Keratinocyte (primary cell): Measurements from ENCODE around the gene HSPA8. TPM values are rescaled to one million over a fixed set of nuclear protein-coding genes. Genes with fewer than 3 reads are reported as not detected.

Source experiments
- DNase-seq: peaks from one replicate; pipeline ENCODE4 v3.0.0-alpha.2; 2011; ENCODE audit warnings: low read depth, missing footprints, low spot score
- FAIRE-seq: peaks from 2 replicates; lab custom pipeline; 2011; peaks lifted over from hg19 to GRCh38; lab: Jason Lieb, UNC
- H2AFZ ChIP-seq: 2 replicates; pipeline ENCODE4 v1.6.0; 2012; ENCODE audit warnings: low read length, control low read depth, inconsistent platforms; ENCODE audit not compliant: control insufficient read depth
- H3K27ac ChIP-seq: 2 replicates; pipeline ENCODE4 v1.5.1; 2011; ENCODE audit warnings: low read length; ENCODE audit not compliant: control insufficient read depth, insufficient read depth
- H3K27me3 ChIP-seq: 3 replicates; pipeline ENCODE4 v1.6.0; 2011; ENCODE audit warnings: low read length; ENCODE audit not compliant: control insufficient read depth, insufficient read depth; ENCODE audit errors: extremely low read depth
- H3K36me3 ChIP-seq, 2 experiments: 2 replicates in 1 of 2; 3 replicates in 1 of 2; pipeline ENCODE4 v1.5.1; 2011; ENCODE audit warnings: low read length in 2 of 2, mild to moderate bottlenecking in 1 of 2; ENCODE audit not compliant: control insufficient read depth in 2 of 2, insufficient read depth in 2 of 2; ENCODE audit errors: extremely low read depth in 1 of 2
- H3K4me1 ChIP-seq: 3 replicates; pipeline ENCODE4 v1.5.1; 2011; ENCODE audit warnings: low read length; ENCODE audit not compliant: control insufficient read depth, insufficient read depth; ENCODE audit errors: extremely low read depth
- H3K4me2 ChIP-seq: 3 replicates; pipeline ENCODE4 v1.6.0; 2011; ENCODE audit warnings: low read depth, low read length; ENCODE audit not compliant: control insufficient read depth, insufficient read depth; ENCODE audit errors: extremely low read depth
- H3K4me3 ChIP-seq, 3 experiments: fragments of 200-600 bp in 1 of 3; sonication (generic) in 1 of 3; 2 replicates in 2 of 3; 3 replicates in 1 of 3; pipeline ENCODE4 v1.5.1; 2011 to 2016; ENCODE audit warnings: low read length in 3 of 3, mild to moderate bottlenecking in 3 of 3, control low read depth in 2 of 3, inconsistent platforms in 1 of 3, low read depth in 1 of 3, mixed read lengths in 1 of 3, mixed run types in 1 of 3, moderate library complexity in 1 of 3; ENCODE audit not compliant: control insufficient read depth in 2 of 3, insufficient read depth in 2 of 3; ENCODE audit errors: extremely low read depth in 1 of 3
- H3K79me2 ChIP-seq: 2 replicates; pipeline ENCODE4 v1.6.0; 2012; ENCODE audit warnings: low read length; ENCODE audit not compliant: control insufficient read depth, insufficient read depth
- H3K9ac ChIP-seq: 3 replicates; pipeline ENCODE4 v1.6.0; 2011; ENCODE audit warnings: low read length; ENCODE audit not compliant: control insufficient read depth, insufficient read depth; ENCODE audit errors: extremely low read depth
- H3K9me1 ChIP-seq: 3 replicates; pipeline ENCODE4 v1.6.0; 2011; ENCODE audit warnings: low read length; ENCODE audit not compliant: control insufficient read depth, insufficient read depth; ENCODE audit errors: extremely low read depth
- H3K9me3 ChIP-seq: 2 replicates; pipeline ENCODE4 v1.5.1; 2012; ENCODE audit warnings: low read depth, low read length; ENCODE audit not compliant: control insufficient read depth
- H4K20me1 ChIP-seq: 3 replicates; pipeline ENCODE4 v1.6.0; 2011; ENCODE audit warnings: low read length; ENCODE audit not compliant: control insufficient read depth, insufficient read depth; ENCODE audit errors: extremely low read depth
- CTCF ChIP-seq, 3 experiments: IDR thresholded peaks in 1 of 3; conservative IDR thresholded peaks in 1 of 3; optimal IDR thresholded peaks in 1 of 3; 2 replicates in 2 of 3; 3 replicates in 1 of 3; pipeline versions ENCODE3 to v1.5.1; 2011; ENCODE audit warnings: low read length in 3 of 3, mild to moderate bottlenecking in 3 of 3, moderate library complexity in 2 of 3, control low read depth in 1 of 3, inconsistent platforms in 1 of 3; ENCODE audit not compliant: insufficient read depth in 2 of 3; ENCODE audit errors: extremely low read depth in 1 of 3
- EZH2 ChIP-seq: IDR thresholded peaks from one replicate; pipeline ENCODE4 v1.6.1; 2012; ENCODE audit warnings: inconsistent platforms, mild to moderate bottlenecking, low read length, moderate library complexity
- dilution Hi-C: fragments of 300-500 bp; cut with MboI; formaldehyde crosslinking; loops from one replicate; pipeline ENCODE4 v1.7.0; 2020; ENCODE audit warnings: low sequenced_read_pairs; ENCODE audit not compliant: extremely low pct_ligation_motif_present
- polyA plus RNA-seq, 5 experiments: library from polyadenylated mRNA; depleted of rRNA in 3 of 5; stranded (reverse) in 3 of 5; stranded (forward) in 1 of 5; unstranded in 1 of 5; fragments of >200 nt; gene quantifications; 1 replicate in 1 of 5; 2 replicates in 3 of 5; 3 replicates in 1 of 5; pipeline versions ENCODE4 v1.2.1 to v1.2.3, GENCODE V29; 2011 to 2012; ENCODE audit warnings: missing spikeins in 2 of 5, low read depth in 1 of 5, low replicate concordance in 1 of 5

Gene HSPA8
- polyA plus RNA-seq, 1 donor (not counting 4 experiments of a cell fraction or from before 2014, with no cell fraction given), result 3,207 TPM

- Histone ChIP-seq H3K9me3 (no peaks in the 10 kb centered on the region), H3K4me2 (no peak overlapping the region), H2AFZ (no peak overlapping the region), H3K4me3 (no peak overlapping the region), H3K36me3 (peaks cover 39 to 49% of the 10 kb centered on the region in 2 experiments), H3K27me3 (no peaks in the 10 kb centered on the region), H3K9me1 (no peaks in the 10 kb centered on the region), H3K79me2 (peaks cover 36% of the 10 kb centered on the region), H3K27ac (no peak overlapping the region), H4K20me1 (peaks cover 55% of the 10 kb centered on the region), H3K4me1 (peaks cover 17% of the 10 kb centered on the region), H3K9ac (no peak overlapping the region)
- dilution Hi-C loops, result no loop called here
- no peak for TF ChIP-seq CTCF (optimal IDR thresholded peaks at IDR 0.05 in 1 of 3, IDR thresholded peaks at IDR 0.05 in 1 of 3, conservative IDR thresholded peaks at IDR 0.05 in 1 of 3; ENCODE audit: extremely low read depth in 1 of 3, insufficient read depth in 2 of 3, low read length in 3 of 3)
- TF ChIP-seq EZH2, result no peak
- DNase-seq, result no peak
- no peak for FAIRE-seq
Observed at GRCh38 chr11:123057661-123058305, 4.2 kb downstream of the HSPA8 start.

GRCh38 chr11:123056835-123057491 lies 5.0 kb downstream of the HSPA8 start:
- dilution Hi-C loops, result no loop called here
- FAIRE-seq, result no peak
- peaks cover 55% of the 10 kb centered on the region for H4K20me1 ChIP-seq

More at GRCh38 chr11:123056835-123057491, 5.0 kb downstream of the HSPA8 start:
- no peak for DNase-seq
- no peak overlapping the region for H3K27ac ChIP-seq
- H3K27me3 ChIP-seq, result no peaks in the 10 kb centered on the region
- H3K4me2 ChIP-seq, result no peak overlapping the region
- H2AFZ ChIP-seq, result no peak overlapping the region
- peaks cover 17% of the 10 kb centered on the region for H3K4me1 ChIP-seq
- no peaks in the 10 kb centered on the region for H3K9me1 ChIP-seq
- H3K36me3 ChIP-seq, result peaks cover 39 to 49% of the 10 kb centered on the region in 2 experiments
- H3K9me3 ChIP-seq, result no peaks in the 10 kb centered on the region
- TF ChIP-seq EZH2, result no peak
- no peak for TF ChIP-seq CTCF (optimal IDR thresholded peaks at IDR 0.05 in 1 of 3, IDR thresholded peaks at IDR 0.05 in 1 of 3, conservative IDR thresholded peaks at IDR 0.05 in 1 of 3; ENCODE audit: extremely low read depth in 1 of 3, insufficient read depth in 2 of 3, low read length in 3 of 3)
- no peak overlapping the region for H3K4me3 ChIP-seq
- peaks cover 36% of the 10 kb centered on the region for H3K79me2 ChIP-seq
- H3K9ac ChIP-seq, result no peak overlapping the region
